Calu3 (cell line): ENCODE data around the gene CYBRD1. TPM values are rescaled to one million over a fixed set of nuclear protein-coding genes. Genes with fewer than 3 reads are reported as not detected.

Source experiments
- BruUV-seq: library from RNA; stranded (reverse); fragments of 400-500 nt; replicated peaks from 2 replicates; lab custom pipeline; 2021; lab: Mats Ljungman, UMichigan
- CTCF ChIA-PET: fragments of 300-600 bp; sonication (Branson Sonifier 250); formaldehyde crosslinking; loops from one replicate; lab custom pipeline; 2022; ENCODE audit warnings: antibody characterized with exemption; lab: Charles Lee
- DNase-seq: peaks from one replicate; pipeline ENCODE4 v3.0.0; 2022
- H3K27ac Mint-ChIP-seq: one replicate; pipeline ENCODE4 v1.8.0; 2022; ENCODE audit warnings: mixed read lengths; ENCODE audit not compliant: unreplicated experiment
- H3K27me3 Mint-ChIP-seq: one replicate; pipeline ENCODE4 v1.8.0; 2022; ENCODE audit warnings: mixed read lengths; ENCODE audit not compliant: unreplicated experiment
- H3K36me3 Mint-ChIP-seq: one replicate; pipeline ENCODE4 v1.8.0; 2022; ENCODE audit warnings: mild to moderate bottlenecking, moderate library complexity, mixed read lengths; ENCODE audit not compliant: insufficient read depth, unreplicated experiment
- H3K4me1 Mint-ChIP-seq: one replicate; pipeline ENCODE4 v1.8.0; 2022; ENCODE audit warnings: mild to moderate bottlenecking, low read depth, mixed read lengths; ENCODE audit not compliant: unreplicated experiment
- H3K4me3 Mint-ChIP-seq: one replicate; pipeline ENCODE4 v1.8.0; 2022; ENCODE audit warnings: mild to moderate bottlenecking, low read depth, moderate library complexity, mixed read lengths; ENCODE audit not compliant: unreplicated experiment
- H3K9me3 Mint-ChIP-seq: one replicate; pipeline ENCODE4 v1.8.0; 2022; ENCODE audit warnings: low read depth, mixed read lengths; ENCODE audit not compliant: unreplicated experiment
- intact Hi-C: fragments of 100-400 bp; cut with micrococcal nuclease; formaldehyde crosslinking; loops from one replicate; pipeline ENCODE4 v1.10.0; 2022; ENCODE audit not compliant: unreplicated experiment
- total RNA-seq: library from RNA; stranded (reverse); gene quantifications from 2 replicates; pipeline ENCODE4 v1.2.3, GENCODE V29; 2022
- TF ChIP-seq, protein P1 (sequence below): fragments of 200-600 bp; IDR thresholded peaks from one replicate; pipeline ENCODE4 v1.8.0; 2022; ENCODE audit warnings: antibody characterized with exemption; ENCODE audit not compliant: unreplicated experiment

Gene CYBRD1
- total RNA-seq, 1 experiment from 2014 or later: 2.6 TPM

- no peak overlapping the region for H3K27ac Mint-ChIP-seq
- no peak for DNase-seq
- no peaks in the 10 kb centered on the region for H3K4me1 Mint-ChIP-seq
- H3K4me3 Mint-ChIP-seq: no peak overlapping the region
- peaks cover 66% of the 10 kb centered on the region for H3K27me3 Mint-ChIP-seq
- intact Hi-C loops: no loop called here
- TF ChIP-seq, protein P1, sequence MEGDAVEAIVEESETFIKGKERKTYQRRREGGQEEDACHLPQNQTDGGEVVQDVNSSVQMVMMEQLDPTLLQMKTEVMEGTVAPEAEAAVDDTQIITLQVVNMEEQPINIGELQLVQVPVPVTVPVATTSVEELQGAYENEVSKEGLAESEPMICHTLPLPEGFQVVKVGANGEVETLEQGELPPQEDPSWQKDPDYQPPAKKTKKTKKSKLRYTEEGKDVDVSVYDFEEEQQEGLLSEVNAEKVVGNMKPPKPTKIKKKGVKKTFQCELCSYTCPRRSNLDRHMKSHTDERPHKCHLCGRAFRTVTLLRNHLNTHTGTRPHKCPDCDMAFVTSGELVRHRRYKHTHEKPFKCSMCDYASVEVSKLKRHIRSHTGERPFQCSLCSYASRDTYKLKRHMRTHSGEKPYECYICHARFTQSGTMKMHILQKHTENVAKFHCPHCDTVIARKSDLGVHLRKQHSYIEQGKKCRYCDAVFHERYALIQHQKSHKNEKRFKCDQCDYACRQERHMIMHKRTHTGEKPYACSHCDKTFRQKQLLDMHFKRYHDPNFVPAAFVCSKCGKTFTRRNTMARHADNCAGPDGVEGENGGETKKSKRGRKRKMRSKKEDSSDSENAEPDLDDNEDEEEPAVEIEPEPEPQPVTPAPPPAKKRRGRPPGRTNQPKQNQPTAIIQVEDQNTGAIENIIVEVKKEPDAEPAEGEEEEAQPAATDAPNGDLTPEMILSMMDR: no peak
- BruUV-seq: no TSS peak
- no peaks in the 10 kb centered on the region for H3K9me3 Mint-ChIP-seq
- H3K36me3 Mint-ChIP-seq: no peaks in the 10 kb centered on the region
- CTCF ChIA-PET: no interaction called here
Measured at GRCh38 chr2:171515672-171516298, 6.5 kb upstream of the CYBRD1 start.

DNA sequence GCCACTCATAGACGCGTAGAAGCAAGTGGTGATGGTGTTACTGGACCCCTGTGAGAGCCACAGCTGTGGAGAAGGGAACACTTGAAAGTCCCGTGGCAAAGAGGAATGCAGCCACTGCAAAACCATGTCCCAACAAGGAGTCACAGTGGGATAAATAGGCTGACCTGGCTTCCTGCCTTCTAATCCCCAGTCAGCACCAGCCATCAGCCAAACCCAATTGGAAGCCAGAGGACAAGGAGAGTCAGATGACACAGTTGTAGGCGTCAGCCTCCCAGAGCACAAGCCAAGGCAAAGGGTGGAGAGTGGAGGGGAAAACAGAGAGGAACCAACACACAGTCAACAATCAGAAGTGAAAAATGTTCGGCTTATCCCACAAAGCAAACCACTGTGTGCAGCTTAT lies 5.5 kb upstream of the CYBRD1 start:
- H3K9me3 Mint-ChIP-seq: no peaks in the 10 kb centered on the region
- DNase-seq: no peak
- H3K4me3 Mint-ChIP-seq: no peak overlapping the region
- intact Hi-C loops: no loop called here
- no peaks in the 10 kb centered on the region for H3K4me1 Mint-ChIP-seq
- TF ChIP-seq, protein P1: no peak
- no peaks in the 10 kb centered on the region for H3K36me3 Mint-ChIP-seq
- BruUV-seq: no TSS peak
- peaks cover 76% of the 10 kb centered on the region for H3K27me3 Mint-ChIP-seq
- no peak overlapping the region for H3K27ac Mint-ChIP-seq
- CTCF ChIA-PET: interaction anchor here (0.7 kb wide), 1 partner anchor 25 kb away, joined by 3 read pairs; no protein-coding TSS in a partner anchor

DNA sequence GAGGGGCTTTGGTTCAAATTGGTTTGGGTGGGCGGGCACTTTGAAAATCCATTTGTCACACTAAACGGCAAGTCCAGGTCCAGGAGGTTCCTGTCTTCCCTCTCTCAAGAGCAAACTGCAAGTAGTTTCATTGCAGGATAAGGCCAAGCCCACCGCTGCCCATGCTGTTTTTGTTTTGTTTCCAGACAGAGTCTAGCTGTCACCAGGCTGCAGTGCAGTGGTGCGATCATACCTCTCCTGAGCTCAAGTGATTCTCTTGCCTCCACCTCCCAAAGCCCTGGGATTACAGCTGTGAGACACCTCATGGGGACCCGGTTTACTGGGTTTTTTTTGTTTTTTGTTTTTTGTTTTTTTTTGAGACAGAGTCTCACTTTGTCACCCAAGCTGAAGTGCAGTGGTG lies 1.8 kb upstream of the CYBRD1 start:
- no peak for DNase-seq
- CTCF ChIA-PET: no interaction called here
- Mint-ChIP-seq H3K9me3 (no peaks in the 10 kb centered on the region), H3K27ac (no peak overlapping the region), H3K36me3 (peaks cover 22% of the 10 kb centered on the region), H3K4me1 (no peaks in the 10 kb centered on the region), H3K27me3 (peaks cover 80% of the 10 kb centered on the region), H3K4me3 (no peak overlapping the region)
- BruUV-seq: no TSS peak
- TF ChIP-seq, protein P1: no peak
- intact Hi-C loops: no loop called here

GRCh38 chr2:171521361-171522051 lies 768 bp upstream of the CYBRD1 start:
- H3K27me3 Mint-ChIP-seq: peaks cover 80% of the 10 kb centered on the region
- intact Hi-C loops: no loop called here
- CTCF ChIA-PET: interaction anchor here (0.6 kb wide), 2 partner anchors 520 to 923 kb away, joined by 3 read pairs; no protein-coding TSS in a partner anchor
- no peak overlapping the region for H3K27ac Mint-ChIP-seq
- H3K4me1 Mint-ChIP-seq: no peaks in the 10 kb centered on the region
- peaks cover 22% of the 10 kb centered on the region for H3K36me3 Mint-ChIP-seq
- BruUV-seq: no TSS peak
- peak overlapping the region; percentile 78 for H3K4me3 Mint-ChIP-seq
- H3K9me3 Mint-ChIP-seq: no peaks in the 10 kb centered on the region
- TF ChIP-seq, protein P1: no peak
- no peak for DNase-seq
